OCI-M2 (cell line): Measurements from ENCODE around the gene SLC25A11.

Experiments used
- DNase-seq: peaks from one replicate; lab custom pipeline; 2025; ENCODE audit not compliant: unreplicated experiment; lab: John Stamatoyannopoulos, UW

Gene SLC25A11

DNA sequence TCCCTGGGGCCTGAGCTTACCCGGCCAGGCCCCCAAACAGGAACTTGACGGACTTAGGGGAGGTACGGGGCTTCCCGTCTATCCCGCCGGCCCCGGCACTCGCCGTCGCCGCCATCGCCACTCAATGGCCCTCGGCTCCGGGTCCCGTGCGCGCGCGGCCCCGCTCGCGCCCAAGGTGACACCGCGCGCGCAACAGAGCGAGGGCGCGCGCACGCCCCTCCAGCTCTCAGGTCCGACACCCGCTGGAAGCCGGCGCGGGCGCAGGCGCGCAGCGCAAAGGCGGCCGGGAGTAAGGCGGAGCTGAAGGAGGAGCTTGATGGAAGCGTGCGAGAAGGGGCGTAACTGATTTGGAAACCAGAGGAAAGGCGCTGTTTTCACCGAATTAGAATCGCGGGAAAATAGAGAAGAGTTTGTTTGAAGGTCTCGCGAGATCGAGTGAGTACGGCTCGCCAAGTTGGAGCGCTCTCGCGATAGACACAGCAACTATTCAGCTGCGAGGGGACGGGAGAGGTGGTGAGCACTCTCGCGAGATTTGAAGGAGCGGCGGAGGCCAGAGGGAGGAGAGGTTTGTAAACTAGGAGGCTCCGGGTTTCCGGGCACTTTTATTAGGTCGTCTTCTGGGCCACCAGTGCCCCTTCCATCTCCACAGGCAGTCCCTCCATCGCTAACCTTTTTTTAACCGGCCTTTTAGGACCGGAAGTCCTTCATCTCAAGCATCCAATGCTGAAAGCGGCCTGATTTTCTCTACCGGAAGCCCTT, at the start of gene SLC25A11, which contains the start of gene RNF167:
Gene SLC25A11, minus strand, starts transcription at position 251 of the 759 bp plus-strand sequence. Its CDS starts 136 bp downstream, at position 115.
Gene RNF167, plus strand, starts transcription at position 473 of the 759 bp plus-strand sequence. CDS start 642 bp downstream, outside the sequence.
- DNase-seq, result peak; percentile 71

- no peak for DNase-seq
These were observed 48.1 kb upstream of the SLC25A11 start for GRCh38 chr17:4987767-4988567.

- DNase-seq, result peak; percentile 36
These were observed 47.3 kb upstream of the SLC25A11 start, which contains the start of gene CAMTA2 for GRCh38 chr17:4986951-4987766. CAMTA2 (minus strand) TSS chr17:4987675; CDS start chr17:4986222, 1,453 bp downstream.

DNA sequence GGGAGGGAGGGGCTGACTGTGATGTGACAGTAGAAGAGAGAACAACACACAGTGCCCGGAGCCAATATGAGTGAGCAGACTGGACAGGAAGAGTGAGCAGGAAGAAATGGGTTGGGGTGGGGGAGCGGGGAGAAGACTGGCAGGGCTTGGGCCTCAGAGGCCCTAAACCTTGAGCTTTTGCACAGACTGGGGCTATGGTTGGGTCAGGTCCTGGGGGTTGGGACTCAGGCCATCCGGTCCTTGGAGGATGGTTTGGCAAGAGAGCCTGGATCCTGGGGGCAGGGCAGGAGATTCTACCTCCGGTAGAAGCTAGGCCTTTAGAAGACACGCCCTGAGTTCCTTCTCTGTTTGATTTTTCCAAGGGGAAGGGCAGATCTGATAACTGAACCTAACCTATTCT, 46.6 kb upstream of the SLC25A11 start:
- DNase-seq, result no peak

GRCh38 chr17:4982305-4982704, 42.5 kb upstream of the SLC25A11 start:
- DNase-seq, result no peak

DNA sequence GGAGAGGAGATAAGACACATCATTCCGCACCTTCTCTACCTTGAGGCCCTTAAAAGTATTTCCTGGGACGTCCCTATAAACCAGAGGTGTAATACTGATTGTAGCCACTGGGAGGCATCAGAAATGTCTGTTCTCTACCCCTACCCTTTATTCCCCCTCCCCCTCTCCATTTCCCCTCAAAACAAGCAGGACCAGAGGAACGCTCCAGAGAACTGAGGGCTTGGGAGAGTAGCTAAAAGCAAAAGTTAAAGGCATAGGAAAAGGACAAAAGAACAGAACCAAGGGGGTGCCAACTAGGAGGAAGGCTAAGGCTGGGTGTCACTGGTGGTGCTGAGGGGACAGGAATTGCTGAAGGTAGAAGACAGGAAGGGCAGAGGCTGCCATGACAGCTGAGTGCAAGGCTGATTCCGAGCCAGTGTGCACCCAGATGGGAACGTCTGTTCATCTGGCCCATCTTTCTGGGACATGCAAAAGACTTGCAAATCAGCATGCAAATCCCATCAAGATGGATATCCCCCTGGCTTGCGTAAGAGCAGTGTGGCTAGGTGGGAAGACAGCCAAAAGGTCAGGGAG, 40.9 kb upstream of the SLC25A11 start:
- DNase-seq, result peak; percentile 27

GRCh38 chr17:4978726-4979125, 38.9 kb upstream of the SLC25A11 start:
- no peak for DNase-seq

DNA sequence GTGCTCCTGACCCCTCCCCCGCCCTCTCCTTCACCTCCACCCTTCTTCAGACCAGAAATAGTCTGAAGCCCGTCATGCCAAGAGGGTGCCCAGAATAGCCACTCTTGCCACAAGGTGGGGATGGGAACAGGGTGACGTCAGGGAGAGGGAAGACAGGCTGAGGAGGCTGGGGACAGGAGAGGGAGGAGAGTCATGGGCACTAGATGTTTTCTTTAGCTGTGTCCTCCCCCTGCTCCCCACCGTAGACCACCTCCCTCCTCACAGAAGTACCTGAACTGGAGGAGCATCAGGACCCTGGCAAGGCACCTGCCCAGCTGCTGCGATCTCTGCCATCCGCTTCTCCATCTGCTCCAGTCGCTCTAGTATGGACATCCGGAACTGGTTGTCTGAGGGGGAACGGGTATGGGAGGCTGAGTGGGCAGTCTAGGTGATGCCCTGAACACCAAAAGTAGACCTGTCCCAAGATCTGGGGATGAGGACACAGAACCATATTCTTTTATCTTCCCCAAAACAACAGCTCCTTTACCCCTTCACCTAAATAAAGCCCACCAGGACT, 34.3 kb upstream of the SLC25A11 start:
- no peak for DNase-seq

DNA sequence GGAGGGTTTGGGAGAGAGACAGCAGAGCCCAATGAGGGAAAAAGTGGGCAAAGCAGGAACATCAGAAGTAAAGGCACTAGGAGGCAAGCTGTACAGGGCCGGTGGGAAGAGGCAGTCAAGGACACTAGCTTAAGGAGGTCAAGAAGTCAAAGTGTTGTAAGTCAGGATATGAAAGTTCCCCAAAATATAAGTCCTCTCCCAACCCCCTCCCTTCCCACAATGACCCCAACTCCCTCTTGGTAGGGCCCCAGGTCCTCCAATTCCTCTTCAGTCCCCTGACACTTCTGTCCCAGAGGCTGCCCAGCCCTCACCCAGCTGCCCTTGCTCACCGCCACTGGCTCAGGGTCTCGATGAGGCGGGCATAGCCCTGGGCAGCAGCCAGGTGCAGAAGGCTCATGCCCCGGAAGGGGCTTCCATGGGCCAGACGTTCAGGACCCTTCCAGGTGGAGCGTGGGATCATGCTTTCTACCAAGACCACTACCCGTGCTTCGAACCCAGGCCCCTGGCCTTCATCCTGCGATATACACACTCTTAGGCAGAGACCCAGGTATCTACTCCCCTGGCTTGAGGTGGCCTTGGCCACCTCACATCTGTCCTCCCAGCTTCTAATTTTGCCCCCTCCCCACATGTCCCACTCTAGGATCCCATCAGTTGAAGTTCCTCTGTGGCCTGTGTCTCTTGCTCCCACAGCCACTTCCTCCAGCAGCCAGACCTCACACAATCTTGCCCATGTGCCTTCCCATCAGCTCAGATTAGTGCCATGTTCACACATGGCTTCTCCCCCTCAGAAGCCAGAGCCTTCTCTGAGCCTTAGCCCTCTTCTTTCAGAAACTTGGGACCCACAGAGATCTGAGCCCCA, 33.6 kb upstream of the SLC25A11 start:
- DNase-seq, result no peak

- DNase-seq, result no peak
These were observed 32.9 kb upstream of the SLC25A11 start for GRCh38 chr17:4972752-4973151.

DNA sequence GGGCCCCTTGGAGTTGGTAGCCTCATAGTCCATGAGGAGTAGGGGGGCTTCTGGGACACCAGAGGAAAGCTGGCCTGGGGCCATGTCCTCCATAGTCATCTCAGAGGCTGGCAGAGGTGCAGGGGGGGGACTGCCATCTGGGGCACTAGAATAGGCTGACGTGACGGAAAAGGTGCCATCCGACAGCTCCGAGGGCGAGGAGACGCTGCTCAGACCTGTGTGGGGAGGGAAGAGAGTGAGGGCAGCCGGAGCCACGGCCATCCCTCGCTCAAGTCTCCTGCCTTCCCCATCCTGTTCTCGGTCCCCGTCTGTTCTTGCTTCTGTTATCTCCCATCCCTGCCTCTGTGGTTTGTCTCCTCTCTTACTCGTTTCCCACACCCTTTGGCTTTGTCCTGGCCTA, 32.5 kb upstream of the SLC25A11 start:
- no peak for DNase-seq

DNA sequence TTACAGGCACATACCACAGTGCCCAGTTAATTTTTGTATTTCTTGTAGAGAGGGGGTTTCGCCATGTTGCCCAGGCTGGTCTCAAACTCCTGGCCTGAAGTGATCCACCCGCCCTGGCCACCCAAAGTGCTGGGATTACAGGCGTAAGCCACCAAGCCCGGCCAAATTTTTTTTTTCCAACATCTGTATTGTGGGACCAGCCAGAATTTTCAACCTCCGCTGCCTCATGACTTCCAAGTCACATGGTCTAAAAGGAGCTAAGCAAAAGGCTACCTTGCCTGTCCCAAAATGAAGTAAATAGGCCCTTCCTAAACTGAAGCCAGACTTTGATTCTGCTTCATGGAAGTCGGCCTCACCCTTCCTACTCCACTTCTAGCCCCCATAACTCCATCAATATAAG, 32.0 kb upstream of the SLC25A11 start:
- no peak for DNase-seq

- no peak for DNase-seq
These were observed 30.4 kb upstream of the SLC25A11 start for GRCh38 chr17:4970273-4970672.

- no peak for DNase-seq
These were observed 29.8 kb upstream of the SLC25A11 start for GRCh38 chr17:4969551-4970173.

DNA sequence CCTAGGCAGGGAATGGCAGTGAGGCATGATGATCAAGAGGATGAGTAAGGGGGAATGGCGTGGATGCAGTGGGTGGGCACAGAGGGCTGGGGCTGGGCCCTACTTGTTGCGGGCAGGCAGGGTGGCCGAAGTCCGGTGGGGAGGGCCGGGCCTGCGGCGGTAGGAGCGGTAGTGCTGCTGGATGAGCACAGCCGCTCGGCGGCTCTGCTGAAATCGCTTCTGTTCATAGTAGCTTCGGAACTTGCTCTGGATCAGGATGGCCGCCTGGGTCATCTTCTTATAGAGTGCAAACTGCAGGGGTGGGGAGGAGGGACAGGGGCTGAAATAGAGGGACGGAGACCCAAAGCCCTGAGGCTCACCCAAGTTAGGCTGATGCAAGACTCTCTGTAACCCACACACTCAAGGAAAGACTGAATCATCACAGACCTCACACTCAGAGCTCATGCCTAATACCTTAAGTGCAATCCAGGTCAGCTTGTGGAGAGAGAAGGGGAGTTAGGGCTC, 29.3 kb upstream of the SLC25A11 start:
- no peak for DNase-seq

- DNase-seq, result no peak
These were observed 28.7 kb upstream of the SLC25A11 start for GRCh38 chr17:4968486-4969046.

GRCh38 chr17:4967539-4968485, 28.0 kb upstream of the SLC25A11 start, which contains the start of gene SPAG7:
SPAG7 (minus strand) TSS chr17:4967817; CDS start chr17:4967804, 13 bp downstream.
- peak; percentile 96 for DNase-seq
